Measurements from ENCODE around the gene HOOK2.
"Not testable (repeated sequence)": the region's sequence is repeated elsewhere in the genome, so short reads cannot be mapped to it uniquely, and the experiment has no call there.

HOOK2 gene

GRCh38 chr19:12720296-12720695 is 55.1 kb downstream of the HOOK2 start:
- FAIRE-seq: no peak

- no peak for FAIRE-seq
Measured at GRCh38 chr19:12715929-12716328, 59.4 kb downstream of the HOOK2 start.

GRCh38 chr19:12715102-12715501 is 60.2 kb downstream of the HOOK2 start:
- FAIRE-seq: no peak

- not testable (repeated sequence) for FAIRE-seq
Measured at GRCh38 chr19:12713304-12713703, 62.0 kb downstream of the HOOK2 start.

All from TTC549 (cell line).